ENCODE measurements around the gene SPIRE2.
"Not testable (repeated sequence)": the region's sequence is repeated elsewhere in the genome, so short reads cannot be mapped to it uniquely, and the experiment has no call there.

Gene SPIRE2

GRCh38 chr16:89900885-89901284 lies 72.6 kb downstream of the SPIRE2 start:
- DNase-seq, result no peak

DNA sequence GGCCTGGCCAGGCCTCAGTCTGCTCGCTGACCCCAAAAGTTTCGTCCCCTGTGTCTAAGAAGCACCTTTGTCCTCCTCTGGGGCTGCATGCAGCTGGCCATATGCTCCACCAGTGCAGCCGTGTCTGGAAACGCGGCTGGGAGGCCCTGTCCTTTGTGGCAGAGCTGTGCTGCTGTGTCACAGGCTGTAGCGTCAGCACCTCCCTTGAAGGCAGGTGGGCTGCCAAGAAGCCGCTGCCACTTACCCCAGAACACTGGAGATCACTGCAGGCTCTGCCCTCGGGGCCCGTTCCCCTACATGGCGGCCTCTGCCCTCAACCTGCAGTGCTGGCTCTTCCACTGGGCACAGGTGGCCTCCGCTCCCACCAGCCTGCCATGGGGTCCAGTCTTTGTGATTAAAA lies 74.7 kb downstream of the SPIRE2 start:
- DNase-seq, result no peak

- DNase-seq, result no peak
These were observed 75.7 kb downstream of the SPIRE2 start for GRCh38 chr16:89903908-89904515.

GRCh38 chr16:89904606-89905510 lies 76.6 kb downstream of the SPIRE2 start:
- DNase-seq, result no peak

DNA sequence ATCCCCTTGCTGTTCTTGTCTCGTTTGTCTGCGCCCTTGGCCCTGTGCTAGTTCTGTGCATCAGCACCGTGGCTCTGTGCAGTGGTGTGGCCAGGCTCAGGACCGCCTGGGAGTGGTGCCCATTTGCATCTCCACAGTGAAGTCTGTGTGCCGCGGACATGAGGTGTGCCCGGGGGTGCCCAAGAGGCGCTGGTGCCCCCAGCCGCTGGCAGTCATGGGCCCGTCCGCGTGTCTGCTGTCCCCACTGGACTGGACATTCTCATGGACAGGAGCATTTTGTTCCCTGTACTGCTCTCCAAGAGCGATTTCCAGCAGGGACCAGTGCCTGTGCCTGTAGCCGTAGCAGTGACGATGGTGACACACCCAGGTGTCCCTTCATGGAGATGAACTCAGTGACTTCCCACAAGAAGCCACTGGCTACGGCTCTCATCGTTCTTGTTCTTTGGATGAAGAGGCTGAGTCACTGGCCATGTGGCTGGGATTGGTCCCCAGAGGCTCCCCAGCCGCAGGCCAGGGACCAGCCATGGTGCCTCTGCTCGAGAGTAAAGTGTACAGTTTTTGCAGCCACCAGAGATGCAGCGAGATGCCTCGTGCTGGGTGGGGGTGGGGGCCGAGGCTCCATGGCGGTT lies 77.3 kb downstream of the SPIRE2 start:
- peak in 1 of 2 experiments; percentile 12 for DNase-seq

GRCh38 chr16:89906140-89907025 lies 78.1 kb downstream of the SPIRE2 start:
- no peak for DNase-seq

GRCh38 chr16:89907055-89907814 lies 79.0 kb downstream of the SPIRE2 start:
- no peak for DNase-seq

- DNase-seq, result no peak
These were observed 80.0 kb downstream of the SPIRE2 start for GRCh38 chr16:89908236-89908635.

DNA sequence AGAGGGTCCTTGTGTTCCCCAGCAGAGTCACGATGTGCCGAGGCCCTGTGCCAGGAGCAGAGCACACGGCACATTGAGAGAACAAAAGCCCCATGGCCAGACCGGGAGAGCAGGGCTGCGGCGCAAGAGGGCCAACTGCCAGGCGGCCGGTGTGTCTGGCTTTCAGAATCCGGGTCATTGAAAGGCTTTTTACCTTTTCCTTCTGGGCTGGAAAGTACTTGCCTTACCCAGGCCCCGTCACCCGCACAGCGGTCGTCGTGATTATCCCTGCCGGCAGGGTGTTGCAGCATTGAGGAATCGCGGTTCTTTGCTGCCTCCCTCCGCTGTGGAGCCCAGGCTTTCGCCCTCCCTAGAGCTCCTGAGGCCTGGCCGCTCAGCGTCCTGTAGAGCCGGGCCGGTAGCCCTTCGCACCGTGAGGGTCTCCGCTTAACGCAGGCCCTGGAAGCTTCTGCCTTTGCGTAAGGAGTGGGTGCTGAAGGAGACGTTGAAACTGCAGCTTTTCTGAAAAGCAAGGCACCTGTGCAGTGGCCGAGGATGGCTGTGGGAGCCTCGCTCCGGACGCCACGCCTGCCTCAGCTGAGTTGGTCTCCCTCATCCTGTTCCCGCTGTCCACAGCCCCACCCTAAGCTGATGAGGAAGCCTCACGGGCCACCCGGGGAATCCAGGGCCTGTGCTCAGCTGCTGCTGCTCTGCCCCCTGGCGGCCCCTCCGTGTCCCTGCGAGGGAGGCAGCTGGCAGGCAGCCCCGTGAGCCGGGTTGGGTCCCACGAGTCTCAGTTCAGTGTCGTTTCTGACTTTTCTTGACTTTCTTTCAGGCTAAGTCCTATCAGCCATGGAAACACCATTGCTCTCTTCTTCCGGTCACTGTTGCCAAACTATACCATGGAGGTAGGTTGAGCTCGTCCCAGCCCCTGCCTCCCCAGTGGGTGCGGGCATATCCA lies 81.8 kb downstream of the SPIRE2 start:
- DNase-seq, result peak in 1 of 2 experiments; percentile 21

DNA sequence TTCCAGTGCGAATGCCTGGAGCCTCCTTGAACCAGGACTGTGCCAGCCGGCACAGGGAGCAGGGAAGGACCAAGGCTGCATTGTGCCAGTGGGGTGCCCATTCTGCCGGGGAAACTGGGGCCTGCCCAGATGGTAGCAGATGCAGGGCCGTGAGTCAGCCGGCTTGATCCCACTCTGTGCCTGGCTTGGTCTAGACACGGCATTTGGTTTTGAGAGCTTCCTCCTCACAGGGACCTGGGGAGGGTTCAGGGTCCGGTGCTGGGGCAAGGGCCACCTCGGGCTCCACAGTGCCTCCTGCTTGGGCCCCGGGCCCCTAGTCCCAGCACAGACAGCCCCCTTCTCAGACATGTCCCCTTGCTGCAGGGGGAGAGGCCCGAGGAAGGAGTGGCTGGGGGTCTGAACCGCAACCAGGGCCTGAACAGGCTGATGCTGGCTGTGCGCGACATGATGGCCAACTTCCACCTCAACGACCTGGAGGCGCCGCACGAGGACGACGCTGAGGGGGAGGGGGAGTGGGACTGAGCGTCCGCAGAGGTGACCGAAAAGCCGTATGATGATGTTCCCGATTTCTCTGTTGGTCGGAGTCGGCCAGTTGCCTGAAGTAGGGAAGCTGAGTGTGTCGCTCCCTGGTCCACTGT lies 82.6 kb downstream of the SPIRE2 start:
- no peak for DNase-seq

DNA sequence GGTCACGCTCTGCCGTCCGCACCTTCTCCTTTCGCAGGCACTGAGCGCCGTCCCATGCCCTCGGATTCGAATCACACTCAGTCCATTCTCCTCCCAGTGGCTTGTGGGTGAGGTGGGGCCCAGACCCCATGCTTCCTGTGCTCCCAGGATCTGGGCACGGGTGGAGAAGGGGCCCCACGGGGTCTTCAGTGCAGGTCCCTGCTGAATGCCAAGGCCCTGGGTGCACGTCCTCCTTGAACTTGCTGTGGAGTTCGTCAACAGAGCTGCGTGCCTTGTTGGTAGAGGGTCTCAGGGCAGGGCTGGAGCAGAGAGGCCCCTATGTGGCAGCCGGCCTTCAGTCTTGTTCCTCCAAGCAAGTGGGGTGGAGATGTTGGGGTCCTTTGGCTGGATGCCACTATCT lies 83.1 kb downstream of the SPIRE2 start:
- DNase-seq, result no peak

DNA sequence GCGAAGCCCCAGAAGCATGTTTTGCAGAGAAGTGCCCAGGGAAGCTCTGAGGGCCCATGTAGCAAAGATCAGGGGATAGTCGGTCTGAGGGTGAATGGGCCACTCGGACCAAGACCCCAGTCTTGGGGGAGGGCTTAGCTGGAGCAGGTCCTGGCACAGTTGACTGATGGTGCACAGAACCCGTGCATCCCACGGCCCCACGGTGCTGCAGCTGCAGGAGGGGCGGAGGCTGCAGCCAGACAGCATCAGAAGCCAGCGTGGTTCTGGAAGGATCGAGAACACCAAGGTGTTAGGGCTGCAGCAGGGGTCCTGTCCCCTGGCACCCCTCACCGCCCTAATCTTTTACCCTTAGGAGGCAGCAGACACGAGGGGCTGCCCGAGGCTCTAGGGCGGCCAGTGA lies 83.9 kb downstream of the SPIRE2 start:
- DNase-seq, result no peak

GRCh38 chr16:89912627-89913026 lies 84.4 kb downstream of the SPIRE2 start:
- no peak for DNase-seq

- no peak for DNase-seq
These were observed 85.4 kb downstream of the SPIRE2 start for GRCh38 chr16:89913408-89914387.

- DNase-seq, result not testable (repeated sequence)
These were observed 86.5 kb downstream of the SPIRE2 start for GRCh38 chr16:89914642-89915285.

DNA sequence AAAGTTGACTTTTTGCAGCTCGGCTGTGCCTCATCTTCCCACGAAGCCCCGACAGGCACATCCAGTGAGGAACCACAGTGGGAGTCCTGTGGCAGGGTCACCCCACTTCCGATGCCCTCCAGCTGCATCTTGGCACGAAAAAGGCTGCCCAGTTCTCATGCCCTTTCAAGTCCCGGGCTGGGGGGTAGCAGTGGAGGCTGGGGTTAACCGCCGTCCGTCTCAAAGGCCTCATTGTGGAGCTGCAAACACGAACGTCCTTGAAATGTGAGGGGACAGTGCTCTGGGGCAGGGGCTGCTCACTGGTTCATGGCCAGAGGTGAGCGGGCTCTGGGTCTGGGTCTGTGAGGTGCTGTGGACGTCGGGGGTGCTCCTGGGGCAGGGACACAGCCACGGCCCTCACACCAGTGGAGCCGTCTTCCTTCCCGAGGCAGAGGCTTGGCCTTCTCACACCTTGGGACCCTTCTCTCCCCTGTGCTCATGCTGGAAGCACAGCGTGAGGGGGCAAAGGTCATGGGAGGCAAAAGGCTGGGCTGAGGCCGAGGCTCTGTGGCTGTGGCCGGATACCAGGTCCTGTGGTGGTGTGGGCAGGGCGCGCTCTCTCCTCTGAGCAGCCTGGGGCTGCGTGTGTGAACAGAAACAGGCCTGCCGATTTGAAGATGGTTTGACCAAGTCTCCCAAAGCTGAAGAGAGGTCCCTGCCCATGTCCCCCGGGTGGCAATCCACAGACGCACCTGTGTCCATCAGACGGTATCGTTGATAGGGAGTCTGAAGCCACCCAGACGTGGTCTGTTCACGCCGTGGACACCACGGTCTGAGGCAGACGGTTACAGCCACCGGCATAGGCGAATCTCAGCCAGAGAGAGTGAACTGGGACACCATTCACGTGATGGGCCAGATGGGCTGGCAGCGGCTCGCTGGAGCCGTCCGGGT lies 87.3 kb downstream of the SPIRE2 start:
- no peak for DNase-seq

DNA sequence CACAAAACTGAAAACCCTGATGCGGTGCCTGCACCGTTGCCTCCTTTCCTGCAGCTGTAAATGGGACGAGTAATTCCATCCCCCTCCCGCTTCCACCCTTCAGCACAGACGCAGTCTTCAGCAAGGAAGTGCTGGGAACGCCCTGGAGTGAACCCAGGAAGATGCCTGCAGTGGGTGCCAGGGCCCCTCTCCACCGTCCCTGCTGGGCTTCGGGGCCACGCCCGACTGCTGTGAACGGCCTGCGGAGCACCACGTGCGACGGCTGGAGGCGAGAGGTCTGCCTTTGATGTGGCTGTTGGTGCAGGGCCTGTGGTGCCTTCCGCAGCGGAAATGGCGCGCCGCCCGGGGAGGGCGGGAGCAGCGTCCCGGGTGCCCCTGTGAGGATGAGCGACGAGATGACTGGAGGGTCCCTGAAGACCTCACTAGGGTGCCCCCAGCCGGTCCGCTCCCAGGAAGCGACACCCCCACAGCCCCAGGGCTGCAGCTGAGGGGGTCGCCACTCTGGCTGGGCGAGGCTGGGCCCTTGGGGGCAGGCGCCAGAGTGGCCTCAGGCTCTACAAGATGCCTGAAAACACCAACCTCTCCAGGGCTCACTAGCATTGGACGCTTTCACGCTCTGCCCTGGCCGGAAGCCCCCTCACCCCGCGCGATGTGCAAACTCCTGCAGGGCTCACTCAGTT lies 89.6 kb downstream of the SPIRE2 start:
- DNase-seq, result peak in 1 of 2 experiments; percentile 59
